Measurements from ENCODE around the gene CARNS1. TPM values are rescaled to one million over a fixed set of nuclear protein-coding genes. Genes with fewer than 3 reads are reported as not detected.

The CARNS1 gene
- total and polyA plus RNA-seq, 4 donors, result 0.05 to 0.19 (median 0.10) TPM

- no peak for DNase-seq (ENCODE audit: low spot score)
- 88% methylated on average over 24 of the region's 24 CpGs for WGBS
Measured at GRCh38 chr11:67397986-67398660, 17.4 kb upstream of the CARNS1 start.

More at GRCh38 chr11:67397986-67398660, 17.4 kb upstream of the CARNS1 start:
- TF ChIP-seq ATF3 (IDR thresholded peaks at IDR 0.05), result no peak
- TF ChIP-seq TAF1 (conservative IDR thresholded peaks at IDR 0.05), result no peak
- no peak for TF ChIP-seq EGR1 (IDR thresholded peaks at IDR 0.05; ENCODE audit: low read depth in 2 of 2)
- no peak for TF ChIP-seq RAD21 (IDR thresholded peaks at IDR 0.05)
- TF ChIP-seq HNF4G (IDR thresholded peaks at IDR 0.05), result no peak
- TF ChIP-seq GABPA (IDR thresholded peaks at IDR 0.05 in 1 of 2, conservative IDR thresholded peaks at IDR 0.05 in 1 of 2), result no peak
- TF ChIP-seq ZBTB33 (IDR thresholded peaks at IDR 0.05), result no peak
- TF ChIP-seq RXRA (IDR thresholded peaks at IDR 0.05), result no peak
- no peak for TF ChIP-seq SP1 (IDR thresholded peaks at IDR 0.05)
- no peak for TF ChIP-seq JUND (IDR thresholded peaks at IDR 0.05)
- no peak for TF ChIP-seq REST (IDR thresholded peaks at IDR 0.05)
- no peak for TF ChIP-seq YY1 (IDR thresholded peaks at IDR 0.05)
- no peak for TF ChIP-seq FOXA2 (IDR thresholded peaks at IDR 0.05)
- TF ChIP-seq CTCF (IDR thresholded peaks at IDR 0.05; ENCODE audit: low read depth, low read length, missing input control), result no peak
- no peak for TF ChIP-seq HNF4A (conservative IDR thresholded peaks at IDR 0.05)
- TF ChIP-seq FOXA1 (IDR thresholded peaks at IDR 0.05), result no peak
- no peak for TF ChIP-seq MAX (IDR thresholded peaks at IDR 0.05)
- no peak for TF ChIP-seq NR2F2 (IDR thresholded peaks at IDR 0.05)
- no peaks in the 10 kb centered on the region for H3K27me3 ChIP-seq (ENCODE audit: control insufficient read depth in 4 of 4, insufficient read depth in 4 of 4, low read length in 3 of 4)
- no peak overlapping the region for H3K9ac ChIP-seq (ENCODE audit: low read depth in 1 of 2, low read length in 2 of 2)
- H3K4me1 ChIP-seq (ENCODE audit: control insufficient read depth in 4 of 4, insufficient read depth in 4 of 4, low read length in 3 of 4), result peaks cover 10 to 35% (median 19%) of the 10 kb centered on the region in 4 donors
- no peak overlapping the region for H3K4me3 ChIP-seq (ENCODE audit: low read depth in 1 of 3, low read length in 3 of 3)
- no peak overlapping the region for H3K27ac ChIP-seq (ENCODE audit: low read depth in 1 of 2, low read length in 2 of 2)
- H3K36me3 ChIP-seq (ENCODE audit: control insufficient read depth in 4 of 4, insufficient read depth in 3 of 4, low read depth in 1 of 4, low read length in 3 of 4), result peaks cover 20 to 36% (median 22%) of the 10 kb centered on the region in 4 donors
- no peaks in the 10 kb centered on the region for H3K9me3 ChIP-seq (ENCODE audit: control insufficient read depth in 4 of 4, low read length in 3 of 4)

Data from liver (tissue), 9 donors.